NB4 (cell line): ENCODE results near the gene LEPROT.

Source experiments
- CTCF ChIP-seq: IDR thresholded peaks from one replicate; pipeline ENCODE4 v1.5.1; 2012; ENCODE audit warnings: low read depth, low read length
- MAX ChIP-seq: IDR thresholded peaks from 2 replicates; pipeline ENCODE4 v1.6.1; 2011; ENCODE audit warnings: low read depth, low read length
- POLR2A ChIP-seq: IDR thresholded peaks from 2 replicates; pipeline ENCODE4 v1.6.1; 2011; ENCODE audit warnings: mild to moderate bottlenecking; ENCODE audit not compliant: insufficient read length; ENCODE audit errors: extremely low read depth

- no peak for TF ChIP-seq CTCF
- TF ChIP-seq MAX: no peak
- no peak for TF ChIP-seq POLR2A
These were observed 59.2 kb downstream of the LEPROT start for GRCh38 chr1:65479554-65480204.
